HG03558 (cell line): ENCODE results near the gene CCDC157.
"Not testable (repeated sequence)": the region's sequence is repeated elsewhere in the genome, so short reads cannot be mapped to it uniquely, and the experiment has no call there.

Experiments
- ATAC-seq: cut with Tn5 transposase; IDR thresholded peaks from one replicate; pipeline ENCODE4 v1.9.1; 2021; ENCODE audit warnings: moderate number of reproducible peaks; ENCODE audit not compliant: unreplicated experiment; ENCODE audit errors: extremely low read depth

The CCDC157 gene

GRCh38 chr22:30325065-30325720, 31.6 kb upstream of the CCDC157 start:
- no peak for ATAC-seq

DNA sequence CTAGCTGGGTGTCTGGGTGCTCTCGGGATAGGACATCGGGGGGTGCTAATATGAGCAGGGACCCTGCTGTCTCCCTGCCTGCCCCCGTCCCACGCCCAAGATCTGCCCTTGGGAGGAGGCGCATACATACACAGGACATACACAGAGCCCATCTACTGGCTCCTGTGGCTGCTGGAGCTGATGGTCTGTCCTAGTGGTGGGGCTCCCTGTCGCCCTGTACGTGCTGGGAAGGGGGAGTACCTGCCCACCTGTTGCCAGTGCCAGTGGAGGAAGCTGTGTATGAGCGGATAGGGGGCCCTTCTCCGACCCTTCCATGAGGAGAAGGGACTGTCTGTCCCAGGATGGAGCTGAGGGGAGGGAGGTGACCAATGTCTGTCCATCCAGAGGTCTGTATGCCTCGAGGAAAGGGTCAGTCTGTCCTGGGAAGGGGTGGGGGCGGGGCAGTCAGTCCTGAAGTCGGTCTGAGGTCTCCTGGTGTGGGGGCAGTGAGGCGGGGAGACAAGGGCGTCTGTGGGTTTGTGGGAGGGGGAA, 31.0 kb upstream of the CCDC157 start:
- ATAC-seq = no peak

DNA sequence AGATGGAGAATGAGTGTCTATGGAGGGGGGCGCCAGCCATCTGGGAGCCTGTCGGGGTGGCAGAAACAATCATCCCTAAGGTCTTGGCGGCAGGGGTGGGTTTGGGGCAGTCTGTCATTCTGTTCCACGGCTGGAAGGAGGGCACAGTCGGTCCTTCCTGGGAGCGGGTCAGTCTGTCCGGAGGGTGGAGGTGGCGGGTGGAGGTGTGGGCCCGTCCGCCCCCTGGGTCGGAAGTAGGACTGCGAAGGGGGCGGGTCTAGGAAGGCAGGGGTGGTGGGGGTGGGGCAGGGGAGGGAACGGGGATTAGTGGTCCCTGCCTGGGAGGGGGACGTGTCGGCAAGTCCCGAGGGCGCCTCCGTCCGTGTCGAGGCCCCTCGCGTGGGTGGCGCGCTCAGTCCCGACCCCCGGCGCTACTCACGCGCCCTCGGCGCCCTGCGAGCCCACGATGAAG, 30.5 kb upstream of the CCDC157 start:
- ATAC-seq = no peak

- peak; percentile 51 for ATAC-seq
Observed at GRCh38 chr22:30326706-30327362, 30.0 kb upstream of the CCDC157 start, which contains the start of gene TBC1D10A. Gene TBC1D10A, minus strand, starts transcription at chr22:30326941. Its CDS starts 60 bp downstream, at chr22:30326881.

DNA sequence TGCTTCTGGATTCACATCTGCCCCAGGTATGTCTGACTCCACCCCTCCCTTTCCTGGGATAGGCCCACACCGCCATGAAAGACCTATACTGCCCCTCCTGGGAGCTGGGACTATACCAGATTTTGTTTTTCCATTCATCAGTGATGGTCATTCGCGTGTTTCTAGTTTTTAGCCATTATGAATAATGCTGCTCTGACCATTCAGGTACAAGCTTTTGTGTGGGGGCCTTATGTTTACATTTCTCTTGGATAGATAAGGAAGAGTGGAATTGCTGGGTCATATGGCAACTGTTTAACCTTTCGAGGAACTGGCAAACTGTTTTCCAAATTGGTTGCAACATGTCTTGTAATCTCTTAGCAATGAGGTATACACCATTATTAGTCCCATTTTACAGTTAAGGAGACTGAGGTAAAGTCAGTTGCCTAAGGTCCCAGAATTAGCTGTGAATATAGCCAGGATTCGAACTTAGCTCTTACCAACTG, 28.9 kb upstream of the CCDC157 start:
- ATAC-seq = no peak

- no peak for ATAC-seq
Observed at GRCh38 chr22:30328466-30329049, 28.2 kb upstream of the CCDC157 start.

DNA sequence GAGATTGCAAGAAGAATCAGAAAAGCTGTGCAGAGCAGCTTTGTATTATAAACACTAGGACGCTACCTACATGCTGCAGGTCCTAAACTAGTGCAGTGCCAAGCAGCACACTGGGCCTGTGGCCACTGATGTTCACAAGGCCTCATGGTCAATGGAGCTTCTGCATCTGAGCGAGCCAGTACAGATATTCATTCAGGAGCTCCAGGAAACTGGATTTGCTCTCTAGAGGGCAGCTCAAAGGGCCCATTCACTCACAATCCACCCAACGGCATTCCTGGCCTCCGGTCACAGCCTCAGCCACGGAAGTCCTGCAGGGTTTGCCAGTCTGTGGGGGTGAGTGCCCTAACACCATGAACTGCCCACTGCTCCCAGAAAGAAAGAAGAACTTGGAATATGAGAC, 24.3 kb upstream of the CCDC157 start:
- no peak for ATAC-seq

GRCh38 chr22:30332994-30333706, 23.7 kb upstream of the CCDC157 start:
- ATAC-seq = no peak

GRCh38 chr22:30333707-30334087, 23.1 kb upstream of the CCDC157 start:
- no peak for ATAC-seq

- ATAC-seq = no peak
Observed at GRCh38 chr22:30334646-30335045, 22.2 kb upstream of the CCDC157 start.

GRCh38 chr22:30335236-30335635, 21.6 kb upstream of the CCDC157 start:
- ATAC-seq = no peak

DNA sequence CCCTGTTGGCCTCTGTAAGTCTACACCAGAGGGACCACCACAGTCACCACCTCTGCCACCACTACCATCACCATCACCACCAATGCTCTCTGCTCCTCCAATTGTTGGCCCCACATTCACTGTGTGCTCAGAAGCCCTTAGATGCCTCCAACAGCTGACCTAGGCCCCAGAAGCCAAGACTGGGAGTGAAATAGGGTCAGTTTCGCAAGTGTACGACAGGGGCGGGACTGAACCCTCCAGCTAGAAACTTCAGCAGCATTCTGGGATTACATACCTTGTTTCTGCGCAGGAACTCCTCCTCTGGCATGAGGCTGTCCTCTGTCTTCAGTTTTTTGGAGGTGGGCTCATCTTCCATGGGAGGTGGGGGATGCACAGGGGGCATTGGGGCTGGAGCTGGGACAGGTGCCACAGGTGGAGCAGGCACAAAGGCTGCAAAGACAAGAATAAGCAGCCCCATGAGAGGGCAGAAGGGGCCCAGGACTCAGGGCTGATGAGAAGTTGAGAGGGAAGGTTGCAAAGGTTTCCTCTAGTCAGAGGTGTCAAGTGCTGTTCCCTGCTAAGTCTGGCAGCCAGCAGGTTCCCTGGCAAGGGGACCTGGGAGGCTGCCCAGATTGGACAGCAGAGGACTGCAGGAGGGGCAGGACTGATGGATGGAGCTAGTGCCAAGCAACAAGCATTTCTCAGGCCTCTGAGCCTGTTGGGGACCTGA, 19.9 kb upstream of the CCDC157 start:
- no peak for ATAC-seq

GRCh38 chr22:30337461-30337778, 19.4 kb upstream of the CCDC157 start:
- no peak for ATAC-seq

- ATAC-seq = not testable (repeated sequence)
Observed at GRCh38 chr22:30338341-30338740, 18.5 kb upstream of the CCDC157 start.

DNA sequence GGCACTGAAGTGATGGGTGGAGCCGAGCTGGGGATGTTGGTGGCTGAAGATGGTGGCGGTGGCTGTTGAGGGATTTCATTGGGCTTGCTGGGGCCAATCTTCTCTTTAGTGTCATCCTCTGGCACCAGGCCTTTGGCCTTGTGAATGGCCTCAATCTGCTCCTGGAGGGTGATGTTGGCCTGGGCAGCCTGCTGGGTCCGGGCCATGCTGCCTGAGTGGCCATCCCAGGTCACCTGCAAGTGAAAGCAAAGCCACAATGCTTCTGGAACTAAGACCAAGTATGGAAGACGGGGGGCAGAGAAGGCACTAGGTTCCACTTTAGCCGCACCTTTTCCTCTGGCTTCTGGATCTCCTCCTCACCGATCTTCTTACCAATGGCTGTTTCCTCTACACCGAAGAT, 18.0 kb upstream of the CCDC157 start:
- no peak for ATAC-seq

GRCh38 chr22:30340911-30341685, 15.7 kb upstream of the CCDC157 start:
- ATAC-seq = no peak

DNA sequence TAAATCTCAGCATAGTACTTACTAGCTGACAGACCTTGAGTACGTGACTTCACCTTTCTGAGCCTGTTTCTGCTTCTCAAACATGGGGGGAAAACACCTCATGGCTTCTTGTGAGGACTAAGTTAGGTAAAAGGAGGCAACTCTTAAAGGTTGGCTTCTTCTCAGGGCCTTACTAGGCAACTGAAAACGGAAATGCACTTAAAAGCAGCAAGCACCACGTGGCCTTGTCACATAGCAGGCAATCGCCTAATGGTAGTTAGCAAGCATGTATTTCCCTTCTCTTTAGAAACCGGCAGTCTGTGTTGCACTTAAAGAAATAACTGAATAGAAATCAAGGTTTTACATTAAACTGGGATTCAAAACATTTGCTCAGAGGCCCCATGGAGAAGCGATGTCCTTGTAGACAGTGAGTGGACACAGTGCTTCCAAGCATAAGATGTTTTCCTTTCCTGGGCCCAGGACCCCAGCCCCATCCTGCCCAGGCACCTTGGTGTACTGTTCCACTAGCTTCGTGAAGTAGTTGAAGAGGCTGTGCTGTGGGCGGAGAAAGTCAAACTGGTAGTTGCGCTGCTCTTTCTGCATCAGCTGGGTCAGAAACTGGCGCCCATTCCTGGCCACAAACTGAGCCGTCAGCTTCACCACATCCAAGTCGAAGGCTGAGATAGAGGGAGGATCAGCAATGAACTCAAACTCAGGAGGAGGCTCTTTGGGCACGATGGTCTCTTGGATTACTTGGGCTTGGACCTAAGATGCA, 12.2 kb upstream of the CCDC157 start:
- no peak for ATAC-seq

DNA sequence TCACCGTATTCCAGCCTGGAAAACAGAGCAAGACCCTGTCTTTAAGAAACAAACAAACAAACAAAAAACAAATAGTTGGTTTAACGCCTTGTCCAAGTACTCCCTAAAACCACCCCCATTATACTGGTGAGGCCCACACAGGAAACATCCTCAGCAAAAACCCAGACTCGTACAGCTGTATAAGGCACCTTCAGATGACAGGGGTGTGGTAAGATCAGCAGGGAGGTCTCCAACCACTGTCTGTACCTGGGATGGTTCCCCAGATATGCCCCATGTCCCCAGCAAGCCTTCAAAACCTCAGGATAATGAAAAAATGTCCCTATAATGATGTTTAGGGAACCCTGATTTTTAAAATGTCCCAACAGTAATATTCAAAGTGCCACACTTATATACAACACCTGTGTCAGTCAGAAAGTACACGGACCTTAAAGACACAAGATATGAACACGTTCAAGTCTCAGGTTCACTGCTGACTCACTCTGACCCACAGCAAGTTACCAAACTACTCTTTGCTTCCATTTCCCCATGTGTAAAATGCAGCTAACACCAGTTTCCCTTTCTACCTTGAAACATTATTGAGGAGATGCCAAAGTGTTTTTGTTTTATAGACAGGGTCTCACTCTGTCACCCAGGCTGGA, 9.4 kb upstream of the CCDC157 start:
- ATAC-seq = no peak
